ENCODE measurements around the gene EGLN2. TPM values are rescaled to one million over a fixed set of nuclear protein-coding genes. Genes with fewer than 3 reads are reported as not detected.

The EGLN2 gene
- total RNA-seq, 1 experiment from 2014 or later: 131 TPM

- peaks cover 17% of the 10 kb centered on the region for H3K79me1 ChIP-seq (ENCODE audit: insufficient read depth, low read depth, low read length, poor library complexity, severe bottlenecking)
- H3K4me2 ChIP-seq (ENCODE audit: insufficient read depth, insufficient read length, low read length): no peak overlapping the region
- no peaks in the 10 kb centered on the region for H3K4me1 ChIP-seq (ENCODE audit: insufficient read depth, low read length)
- no peak overlapping the region for H3K9ac ChIP-seq (ENCODE audit: extremely low read depth, insufficient read length, low read length)
- no peak overlapping the region for H4K91ac ChIP-seq (ENCODE audit: insufficient read length, low read depth, low read length)
- H2BK15ac ChIP-seq (ENCODE audit: low read depth, low read length): no peak overlapping the region
- no peak overlapping the region for H3K56ac ChIP-seq (ENCODE audit: insufficient read length, low read depth, low read length)
- no peak overlapping the region for H3K4ac ChIP-seq (ENCODE audit: low read depth, low read length)
- H3K27me3 ChIP-seq (ENCODE audit: insufficient read depth, low read length): no peaks in the 10 kb centered on the region; the same call in 1 of the 2 replicates
- H2BK12ac ChIP-seq (ENCODE audit: insufficient read length, low read depth, low read length): no peak overlapping the region
- no peak overlapping the region for H3K27ac ChIP-seq (ENCODE audit: insufficient read length, low read depth, low read length)
- Mint-ChIP-seq H3K27me3 (ENCODE audit: low read depth) (no peaks in the 10 kb centered on the region; the same call in none of the 2 replicates), H3K36me3 (ENCODE audit: insufficient read depth in 1 of 3, low read depth in 3 of 3) (peaks cover 61 to 83% (median 74%) of the 10 kb centered on the region in 3 experiments), H3K27ac (no peak overlapping the region; a peak in 1 of 7 replicates), H3K9me3 (peaks cover 0 to under 1% of the 10 kb centered on the region in 2 experiments; a peak in 1 of 5 replicates), H3K4me1 (peaks cover 18 to 27% of the 10 kb centered on the region in 2 experiments), H3K4me3 (0 out of 5 replicates have a peak overlapping the region, but pooled peaks of 1 of the 2 experiments have one; percentile 10)
- no peak overlapping the region for H3T11ph ChIP-seq (ENCODE audit: low read length)
- no peak overlapping the region for H3K23ac ChIP-seq (ENCODE audit: insufficient read length, low read depth, low read length)
- H2AFZ ChIP-seq (ENCODE audit: low read length): no peak overlapping the region
- H3K79me2 ChIP-seq (ENCODE audit: insufficient read depth, low read length): peaks cover 40% of the 10 kb centered on the region; the same call in 1 of the 2 replicates
- TF ChIP-seq, protein P1, sequence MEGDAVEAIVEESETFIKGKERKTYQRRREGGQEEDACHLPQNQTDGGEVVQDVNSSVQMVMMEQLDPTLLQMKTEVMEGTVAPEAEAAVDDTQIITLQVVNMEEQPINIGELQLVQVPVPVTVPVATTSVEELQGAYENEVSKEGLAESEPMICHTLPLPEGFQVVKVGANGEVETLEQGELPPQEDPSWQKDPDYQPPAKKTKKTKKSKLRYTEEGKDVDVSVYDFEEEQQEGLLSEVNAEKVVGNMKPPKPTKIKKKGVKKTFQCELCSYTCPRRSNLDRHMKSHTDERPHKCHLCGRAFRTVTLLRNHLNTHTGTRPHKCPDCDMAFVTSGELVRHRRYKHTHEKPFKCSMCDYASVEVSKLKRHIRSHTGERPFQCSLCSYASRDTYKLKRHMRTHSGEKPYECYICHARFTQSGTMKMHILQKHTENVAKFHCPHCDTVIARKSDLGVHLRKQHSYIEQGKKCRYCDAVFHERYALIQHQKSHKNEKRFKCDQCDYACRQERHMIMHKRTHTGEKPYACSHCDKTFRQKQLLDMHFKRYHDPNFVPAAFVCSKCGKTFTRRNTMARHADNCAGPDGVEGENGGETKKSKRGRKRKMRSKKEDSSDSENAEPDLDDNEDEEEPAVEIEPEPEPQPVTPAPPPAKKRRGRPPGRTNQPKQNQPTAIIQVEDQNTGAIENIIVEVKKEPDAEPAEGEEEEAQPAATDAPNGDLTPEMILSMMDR (conservative IDR thresholded peaks at IDR 0.05): no peak
- no peak overlapping the region for H3K18ac ChIP-seq (ENCODE audit: insufficient read length, low read depth, low read length)
- H4K8ac ChIP-seq (replicated peaks; ENCODE audit: insufficient read length, low read depth, low read length): no peak overlapping the region
- H4K20me1 ChIP-seq (ENCODE audit: control insufficient read depth, insufficient read depth, insufficient read length): peaks cover 3% of the 10 kb centered on the region
- H2BK20ac ChIP-seq (ENCODE audit: low read depth, low read length, poor library complexity, severe bottlenecking): no peak overlapping the region
- no peak for DNase-seq
- H4K5ac ChIP-seq (ENCODE audit: insufficient read length, low read depth, low read length): no peak overlapping the region
- H2BK120ac ChIP-seq (ENCODE audit: low read depth, low read length, poor library complexity, severe bottlenecking): no peak overlapping the region
- H3K14ac ChIP-seq (ENCODE audit: insufficient read depth, low read length): no peak overlapping the region
- no CpG with 5 or more reads among the region's 3 CpGs for WGBS (ENCODE audit: extremely low coverage, insufficient read length, low lambda C conversion rate)
- H3K9me3 ChIP-seq (ENCODE audit: control insufficient read depth, low read depth, low read length): no peaks in the 10 kb centered on the region
- H3K23me2 ChIP-seq (ENCODE audit: insufficient read length, low read depth, low read length, poor library complexity, severe bottlenecking): peaks cover under 1% of the 10 kb centered on the region
- no peak overlapping the region for H2BK5ac ChIP-seq (ENCODE audit: insufficient read length, low read length)
- no peak overlapping the region for H2AK5ac ChIP-seq (ENCODE audit: insufficient read length, low read length)
Measured at GRCh38 chr19:40755248-40755624, 43.8 kb upstream of the EGLN2 start.
